Stomach smooth muscle (tissue), 2 donors: ENCODE measurements around the gene CD47.

Experiments used
- H3K27ac ChIP-seq: one replicate; pipeline ENCODE4 v1.7.0; 2013; ENCODE audit warnings: mild to moderate bottlenecking, low read length, inconsistent platforms
- H3K27me3 ChIP-seq, 2 donors: one replicate each; pipeline ENCODE4 v1.7.0; 2013; ENCODE audit warnings: low read length in 2 of 2; ENCODE audit not compliant: insufficient read depth in 2 of 2, control insufficient read depth in 1 of 2
- H3K36me3 ChIP-seq, 2 donors: one replicate each; pipeline ENCODE4 v1.7.0; 2013; ENCODE audit warnings: low read length in 2 of 2; ENCODE audit not compliant: control insufficient read depth in 2 of 2, insufficient read depth in 2 of 2
- H3K4me1 ChIP-seq: one replicate; pipeline ENCODE4 v1.7.0; 2013; ENCODE audit warnings: low read length; ENCODE audit not compliant: control insufficient read depth, insufficient read depth
- H3K4me3 ChIP-seq, 2 donors: one replicate each; pipeline ENCODE4 v1.7.0; 2013; ENCODE audit warnings: low read length in 2 of 2
- H3K9ac ChIP-seq, 2 donors: one replicate each; pipeline ENCODE4 v1.7.0; 2013; ENCODE audit warnings: low read length in 2 of 2, mild to moderate bottlenecking in 1 of 2
- H3K9me3 ChIP-seq, 2 donors: one replicate each; pipeline ENCODE4 v1.7.0; 2013; ENCODE audit warnings: low read length in 2 of 2; ENCODE audit not compliant: control insufficient read depth in 2 of 2
- donor health status: healthy.
- donor health status: Pancreatic carcinoma.

Gene CD47

DNA sequence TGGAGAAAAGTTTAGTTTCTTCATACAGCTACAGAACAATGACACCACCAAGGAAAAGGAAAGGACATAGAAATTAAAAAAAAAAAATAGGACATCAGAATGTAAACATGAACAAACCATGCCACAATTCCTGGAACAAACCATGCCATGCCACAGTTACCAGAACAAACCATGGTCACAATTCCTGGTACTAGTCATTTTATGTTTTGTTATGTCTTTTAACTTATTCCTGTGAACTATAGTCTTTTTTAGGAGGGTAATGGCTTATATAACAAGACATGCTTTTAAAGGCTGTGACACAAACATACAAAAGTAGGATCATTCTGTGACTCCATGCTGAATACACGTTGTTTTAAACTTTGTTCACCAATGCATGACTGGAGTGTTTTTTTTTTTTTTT lies 42.8 kb downstream of the CD47 start:
- no peak overlapping the region for H3K4me3 ChIP-seq
- H3K9me3 ChIP-seq = no peaks in the 10 kb centered on the region
- H3K36me3 ChIP-seq = peaks cover 3% of the 10 kb centered on the region in 2 donors
- H3K4me1 ChIP-seq = no peaks in the 10 kb centered on the region
- H3K9ac ChIP-seq = no peak overlapping the region
- no peak overlapping the region for H3K27ac ChIP-seq
- H3K27me3 ChIP-seq = no peaks in the 10 kb centered on the region

DNA sequence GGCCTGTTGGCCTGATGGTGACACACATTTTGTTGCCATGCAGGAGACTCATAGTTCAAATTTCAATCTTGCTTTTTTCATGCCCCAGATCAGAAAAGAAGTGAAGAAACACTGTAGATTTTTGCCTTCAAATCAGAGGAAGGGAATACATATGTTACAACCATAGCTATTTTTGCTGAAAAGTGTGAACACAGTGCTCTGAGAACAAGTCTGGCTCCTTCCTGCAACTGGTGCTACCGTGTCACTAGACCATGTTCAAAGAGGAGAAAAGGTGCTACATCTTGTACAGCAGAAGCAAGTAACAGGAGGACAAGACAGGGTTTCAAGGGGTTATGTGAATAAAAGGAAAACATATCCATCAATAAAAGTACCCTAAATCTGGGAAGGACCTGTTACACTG lies 44.6 kb downstream of the CD47 start:
- Histone ChIP-seq H3K27ac (no peak overlapping the region), H3K27me3 (no peaks in the 10 kb centered on the region), H3K9ac (no peak overlapping the region), H3K4me3 (no peak overlapping the region), H3K9me3 (no peaks in the 10 kb centered on the region), H3K36me3 (peaks cover 9 to 11% of the 10 kb centered on the region in 2 donors), H3K4me1 (no peaks in the 10 kb centered on the region)

DNA sequence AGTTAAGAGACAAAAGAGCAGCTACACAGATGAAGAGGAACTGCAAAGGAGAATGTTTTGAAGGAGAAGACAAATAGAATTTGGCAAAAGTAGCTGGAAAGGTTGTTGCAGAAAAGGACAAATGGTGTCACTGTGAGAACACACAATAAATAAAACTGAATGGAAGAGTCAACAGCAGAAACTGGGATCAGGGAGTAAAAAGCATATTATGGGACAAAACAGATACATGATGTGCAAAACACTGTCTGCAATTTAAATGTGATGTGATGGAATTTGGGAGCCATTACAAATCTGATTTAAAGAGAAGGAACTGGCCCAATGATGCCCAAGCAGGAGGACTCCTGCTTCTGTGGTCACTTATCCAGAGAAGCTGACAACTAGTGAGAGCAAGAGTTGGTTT lies 46.1 kb downstream of the CD47 start:
- H3K36me3 ChIP-seq = peaks cover 6 to 11% of the 10 kb centered on the region in 2 donors
- H3K27ac ChIP-seq = no peak overlapping the region
- no peak overlapping the region for H3K9ac ChIP-seq
- no peak overlapping the region for H3K4me3 ChIP-seq
- H3K4me1 ChIP-seq = no peaks in the 10 kb centered on the region
- no peaks in the 10 kb centered on the region for H3K9me3 ChIP-seq
- H3K27me3 ChIP-seq = no peaks in the 10 kb centered on the region

DNA sequence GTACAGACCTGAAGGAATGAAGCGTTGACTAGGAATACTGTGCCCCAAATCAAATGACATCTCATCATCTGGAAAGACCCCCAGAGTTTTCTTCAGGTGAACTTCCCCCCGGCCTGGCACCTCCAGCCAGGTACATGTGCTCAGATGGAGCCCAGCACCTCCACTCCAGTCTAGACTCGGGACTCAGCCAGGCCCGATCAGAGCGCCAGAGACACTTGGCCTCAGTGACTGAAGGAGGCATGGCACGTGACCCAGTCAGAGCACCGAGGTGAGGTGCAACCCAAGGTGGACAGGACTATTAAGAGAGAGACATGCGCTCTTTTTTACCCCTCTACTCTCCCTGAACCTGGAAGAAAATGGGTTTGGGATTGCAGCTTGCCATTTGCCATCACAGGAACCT lies 48.5 kb downstream of the CD47 start:
- Histone ChIP-seq H3K36me3 (peaks cover 6 to 14% of the 10 kb centered on the region in 2 donors), H3K4me1 (no peaks in the 10 kb centered on the region), H3K4me3 (no peak overlapping the region), H3K27ac (no peak overlapping the region), H3K27me3 (no peaks in the 10 kb centered on the region), H3K9me3 (no peaks in the 10 kb centered on the region), H3K9ac (no peak overlapping the region)

DNA sequence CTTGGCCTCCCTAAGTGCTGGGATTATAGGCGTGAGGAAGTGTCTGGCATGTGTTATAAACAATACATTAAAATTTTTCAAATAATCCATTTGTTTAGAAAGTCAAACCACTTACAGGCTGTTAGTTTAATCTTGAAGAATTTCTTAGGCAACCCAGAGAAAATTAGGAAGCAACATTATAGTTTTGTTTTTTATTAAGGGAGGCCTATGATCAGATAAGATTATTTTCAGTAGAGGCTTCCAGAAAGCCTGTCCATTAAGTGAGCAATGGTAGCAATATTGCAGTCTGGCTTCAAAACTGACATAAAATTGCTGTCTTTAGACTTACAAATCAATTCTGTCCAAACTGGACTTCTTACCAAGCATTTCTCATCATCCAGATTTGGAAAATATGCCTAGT lies 49.6 kb downstream of the CD47 start:
- no peaks in the 10 kb centered on the region for H3K4me1 ChIP-seq
- H3K36me3 ChIP-seq = peaks cover 6 to 12% of the 10 kb centered on the region in 2 donors
- no peaks in the 10 kb centered on the region for H3K27me3 ChIP-seq
- H3K27ac ChIP-seq = no peak overlapping the region
- no peaks in the 10 kb centered on the region for H3K9me3 ChIP-seq
- no peak overlapping the region for H3K4me3 ChIP-seq
- no peak overlapping the region for H3K9ac ChIP-seq

DNA sequence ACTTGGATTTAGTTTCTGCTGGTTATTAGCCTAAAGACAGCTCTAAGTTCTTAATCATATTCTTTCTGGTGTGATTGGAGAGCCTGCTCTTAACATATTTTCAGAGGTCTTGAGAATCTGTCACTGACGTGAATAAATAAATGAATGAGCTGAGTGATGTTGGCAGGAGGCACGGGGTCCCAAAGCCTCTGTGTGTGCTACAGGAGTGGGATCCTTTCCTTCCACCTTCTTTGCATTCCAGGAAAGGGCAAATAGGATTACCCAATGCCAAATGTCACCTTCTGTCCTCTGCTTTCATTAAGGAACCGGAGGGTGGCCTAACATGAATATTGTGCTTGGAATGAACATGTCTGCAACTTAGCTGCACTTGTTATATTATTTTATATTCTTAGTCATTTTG lies 53.1 kb downstream of the CD47 start:
- no peaks in the 10 kb centered on the region for H3K4me1 ChIP-seq
- H3K9ac ChIP-seq = no peak overlapping the region

DNA sequence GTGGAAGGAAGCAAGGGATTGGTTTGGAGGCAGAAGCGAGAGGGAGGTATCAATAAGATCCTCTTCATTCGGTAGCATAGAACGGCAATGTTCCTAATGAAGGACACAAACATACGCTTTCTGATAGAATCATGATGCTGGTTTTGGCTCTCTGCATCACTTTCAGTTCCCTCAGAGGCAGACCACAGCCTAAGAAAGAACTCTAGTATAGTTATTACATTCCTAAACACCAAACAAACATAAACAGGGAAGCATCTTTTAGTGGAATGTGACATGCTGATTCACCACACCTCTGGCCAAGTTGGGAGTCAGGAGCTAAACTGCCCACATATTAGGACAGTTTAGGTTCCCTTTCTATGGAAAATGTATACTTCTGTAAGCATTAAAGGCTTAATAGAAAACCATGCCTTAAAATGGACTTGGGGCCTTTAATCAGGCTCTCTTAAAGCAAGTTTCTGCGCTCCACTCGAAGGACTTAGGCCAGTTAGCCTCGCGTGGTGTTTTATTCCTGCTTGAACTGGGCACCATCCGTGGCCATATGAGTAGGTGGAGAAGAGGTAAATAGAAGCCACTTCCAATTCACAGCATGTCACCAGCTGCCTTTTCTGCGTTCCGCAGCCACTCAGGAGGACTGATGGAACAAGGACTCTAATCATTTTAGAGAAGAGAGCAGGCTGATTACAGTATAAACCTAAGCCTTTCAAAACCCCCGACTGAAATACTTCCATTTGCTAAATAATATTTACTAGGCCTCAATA lies 53.7 kb downstream of the CD47 start:
- no peak overlapping the region for H3K4me3 ChIP-seq
- no peaks in the 10 kb centered on the region for H3K27me3 ChIP-seq
- no peaks in the 10 kb centered on the region for H3K9me3 ChIP-seq
- no peaks in the 10 kb centered on the region for H3K4me1 ChIP-seq
- no peak overlapping the region for H3K27ac ChIP-seq
- H3K36me3 ChIP-seq = peaks cover 3 to 9% of the 10 kb centered on the region in 2 donors
- no peak overlapping the region for H3K9ac ChIP-seq

More for the DNA sequence above, 53.1 kb downstream of the CD47 start:
- Histone ChIP-seq H3K27me3 (no peaks in the 10 kb centered on the region), H3K36me3 (peaks cover 6 to 13% of the 10 kb centered on the region in 2 donors), H3K4me3 (no peak overlapping the region), H3K9me3 (no peaks in the 10 kb centered on the region), H3K27ac (no peak overlapping the region)

DNA sequence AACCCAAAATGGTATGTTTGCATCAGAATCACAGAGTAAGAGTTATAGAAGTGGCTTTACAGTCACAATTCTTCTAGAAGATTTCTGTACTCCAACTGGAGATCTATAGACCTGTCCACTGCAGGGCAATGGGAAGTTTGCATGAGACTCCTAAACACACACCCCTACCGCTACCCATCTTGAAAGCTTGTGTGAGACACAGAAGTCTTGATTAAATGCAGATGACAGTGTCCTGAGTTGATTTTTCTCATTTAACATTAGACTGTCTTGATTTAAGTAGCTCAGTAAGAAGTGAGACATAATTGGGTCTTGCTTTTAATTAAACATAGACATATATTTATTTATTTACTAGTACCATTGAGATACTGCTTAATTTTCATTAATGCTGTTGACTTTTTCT lies 54.4 kb downstream of the CD47 start:
- Histone ChIP-seq H3K9me3 (no peaks in the 10 kb centered on the region), H3K4me3 (no peak overlapping the region), H3K27ac (no peak overlapping the region), H3K36me3 (peaks cover 0 to 5% of the 10 kb centered on the region in 2 donors), H3K4me1 (no peaks in the 10 kb centered on the region), H3K27me3 (no peaks in the 10 kb centered on the region), H3K9ac (no peak overlapping the region)

DNA sequence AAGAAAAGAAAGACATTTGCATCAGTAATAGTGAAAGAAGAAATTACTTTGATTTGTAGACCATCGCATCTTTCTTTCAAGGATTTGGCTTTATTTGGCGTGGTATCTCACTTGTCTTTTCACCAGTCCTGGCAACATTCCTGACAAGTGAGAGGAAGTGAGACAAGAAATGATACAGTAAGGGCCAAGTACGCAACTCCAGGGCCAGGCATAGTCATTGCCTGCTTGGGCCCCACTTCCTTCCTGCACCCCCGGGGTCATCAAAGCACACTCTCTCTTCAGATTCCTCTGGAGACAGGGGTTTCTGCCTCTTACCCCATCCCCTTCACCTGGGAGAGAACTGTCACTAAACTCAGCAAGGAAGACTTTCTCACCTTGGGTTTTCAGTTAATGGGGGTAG lies 55.1 kb downstream of the CD47 start:
- no peaks in the 10 kb centered on the region for H3K4me1 ChIP-seq
- no peak overlapping the region for H3K9ac ChIP-seq
- no peak overlapping the region for H3K27ac ChIP-seq
- no peaks in the 10 kb centered on the region for H3K9me3 ChIP-seq
- peaks cover 0 to 5% of the 10 kb centered on the region in 2 donors for H3K36me3 ChIP-seq
- H3K27me3 ChIP-seq = no peaks in the 10 kb centered on the region
- H3K4me3 ChIP-seq = no peak overlapping the region

DNA sequence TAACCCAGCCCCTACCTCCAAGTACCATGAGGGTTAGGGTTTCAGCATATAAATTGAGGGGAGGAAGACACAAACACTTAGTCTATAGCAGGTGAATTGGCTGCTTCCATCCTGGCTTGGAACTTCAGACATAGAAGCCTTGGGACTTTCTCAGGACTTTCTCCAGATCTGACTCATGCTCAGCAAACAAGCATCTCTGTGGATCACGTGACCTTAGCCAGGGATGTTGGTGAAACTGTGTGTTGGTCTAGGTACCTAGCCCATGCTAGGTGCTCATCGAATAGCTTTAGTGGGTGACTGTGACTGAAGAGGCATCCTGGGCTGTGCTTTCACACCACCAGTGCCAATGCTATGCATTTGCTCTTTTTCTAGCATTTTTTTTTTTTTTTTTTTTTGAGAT lies 58.9 kb downstream of the CD47 start:
- H3K9ac ChIP-seq = no peak overlapping the region
- H3K4me3 ChIP-seq = no peak overlapping the region
- no peaks in the 10 kb centered on the region for H3K4me1 ChIP-seq
- H3K36me3 ChIP-seq = peaks cover 0 to 2% of the 10 kb centered on the region in 2 donors
- H3K27me3 ChIP-seq = no peaks in the 10 kb centered on the region
- H3K27ac ChIP-seq = no peak overlapping the region
- no peaks in the 10 kb centered on the region for H3K9me3 ChIP-seq

DNA sequence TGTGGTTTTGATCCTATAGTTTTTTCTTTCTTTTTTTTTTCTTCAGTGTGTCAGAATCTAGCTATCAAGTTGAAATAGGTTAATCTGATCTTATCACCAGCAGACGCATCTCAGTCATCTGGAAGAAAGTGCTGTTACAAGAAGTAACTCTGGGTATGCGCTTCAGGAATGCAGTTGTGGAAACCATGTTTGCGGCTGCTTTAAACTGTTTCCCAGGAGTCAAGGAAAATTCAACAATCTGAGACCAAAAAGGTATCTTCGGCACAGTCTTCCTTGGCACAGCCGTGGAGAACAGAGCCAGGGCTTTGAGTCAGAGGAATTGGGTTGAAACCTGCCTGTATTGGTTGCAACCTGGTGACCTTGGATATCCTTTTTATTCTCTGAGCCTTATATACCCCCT lies 59.9 kb downstream of the CD47 start:
- Histone ChIP-seq H3K27me3 (no peaks in the 10 kb centered on the region), H3K27ac (no peak overlapping the region)

More for the DNA sequence above, 59.9 kb downstream of the CD47 start:
- peaks cover 0 to 2% of the 10 kb centered on the region in 2 donors for H3K36me3 ChIP-seq
- H3K9ac ChIP-seq = no peak overlapping the region
- H3K4me1 ChIP-seq = no peaks in the 10 kb centered on the region
- no peaks in the 10 kb centered on the region for H3K9me3 ChIP-seq
- no peak overlapping the region for H3K4me3 ChIP-seq
